Right renal pelvis (tissue), 4 donors: ENCODE data around the gene NR1H2. TPM values are rescaled to one million over a fixed set of nuclear protein-coding genes. Genes with fewer than 3 reads are reported as not detected.
A peak's percentile ranks its signal among the peaks of the same experiment; 100 is the strongest.

Source experiments
- DNase-seq, 4 donors: peaks; one replicate each; pipeline ENCODE4 v3.0.0-alpha.2; 2013; ENCODE audit warnings: low read depth in 4 of 4, low spot score in 3 of 4, missing footprints in 1 of 4
- polyA plus RNA-seq, 4 donors: library from polyadenylated mRNA; unstranded; fragments of 120-200 nt; gene quantifications; one replicate each; pipeline ENCODE4 v1.2.1, GENCODE V29; 2013; ENCODE audit not compliant: insufficient read length in 4 of 4

The NR1H2 gene
- polyA plus RNA-seq, 4 donors = 28.6 to 47.2 (median 32.0) TPM

GRCh38 chr19:50398675-50399367 lies 22.6 kb downstream of the NR1H2 start:
- DNase-seq = no peak

- no peak for DNase-seq
Observed at GRCh38 chr19:50399368-50399745, 23.1 kb downstream of the NR1H2 start.

GRCh38 chr19:50401605-50402450 lies 25.6 kb downstream of the NR1H2 start:
- no peak for DNase-seq

GRCh38 chr19:50402544-50403301 lies 26.5 kb downstream of the NR1H2 start:
- DNase-seq = no peak

DNA sequence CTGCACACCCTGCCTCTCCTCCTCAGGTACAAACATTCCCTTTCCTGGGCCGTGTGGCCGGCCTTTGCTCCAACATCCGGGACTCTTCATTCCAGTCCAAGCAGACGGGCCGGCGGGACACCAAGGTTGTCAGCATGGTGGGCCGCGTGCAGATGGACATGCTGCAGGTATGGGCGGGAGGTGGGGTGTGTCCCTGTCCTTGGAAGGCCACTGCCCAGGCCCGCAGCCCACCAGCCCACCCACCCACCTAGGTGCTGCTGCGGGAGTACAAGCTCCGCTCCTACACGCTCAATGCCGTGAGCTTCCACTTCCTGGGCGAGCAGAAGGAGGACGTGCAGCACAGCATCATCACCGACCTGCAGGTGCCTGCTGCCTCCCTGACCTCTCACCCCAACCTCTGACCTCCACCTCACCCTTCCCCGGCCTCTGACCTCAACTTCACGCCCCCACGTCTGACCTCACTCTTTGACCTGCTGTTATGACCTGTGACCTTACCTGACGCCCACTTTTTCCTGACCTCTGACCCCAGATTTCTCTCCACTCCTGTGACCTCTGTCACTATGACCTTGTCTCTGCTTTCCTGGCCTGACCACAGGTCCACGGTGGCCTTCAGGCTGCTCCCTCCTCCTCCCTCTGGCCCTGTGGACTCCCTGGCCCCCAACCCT lies 30.0 kb downstream of the NR1H2 start:
- no peak for DNase-seq

GRCh38 chr19:50406829-50407228 lies 30.6 kb downstream of the NR1H2 start:
- no peak for DNase-seq

DNA sequence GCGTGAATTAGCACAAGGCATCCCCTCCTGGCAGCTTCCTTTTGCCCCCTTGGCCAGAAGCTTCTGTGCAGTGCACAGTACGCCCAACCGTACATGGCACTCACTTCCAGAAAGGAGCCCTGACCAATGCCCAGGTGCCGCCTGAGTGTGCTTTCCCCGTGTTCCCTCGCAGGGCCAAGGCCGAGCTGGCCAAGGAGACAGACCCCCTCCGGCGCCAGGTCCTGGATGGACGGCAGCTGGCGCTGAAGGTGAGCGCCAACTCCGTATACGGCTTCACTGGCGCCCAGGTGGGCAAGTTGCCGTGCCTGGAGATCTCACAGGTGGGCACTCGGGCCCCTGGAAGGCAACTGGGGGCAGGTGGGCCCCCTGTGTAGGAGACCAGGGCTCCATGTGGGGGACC lies 33.1 kb downstream of the NR1H2 start:
- DNase-seq = no peak

GRCh38 chr19:50410109-50410508 lies 33.9 kb downstream of the NR1H2 start:
- DNase-seq = no peak

DNA sequence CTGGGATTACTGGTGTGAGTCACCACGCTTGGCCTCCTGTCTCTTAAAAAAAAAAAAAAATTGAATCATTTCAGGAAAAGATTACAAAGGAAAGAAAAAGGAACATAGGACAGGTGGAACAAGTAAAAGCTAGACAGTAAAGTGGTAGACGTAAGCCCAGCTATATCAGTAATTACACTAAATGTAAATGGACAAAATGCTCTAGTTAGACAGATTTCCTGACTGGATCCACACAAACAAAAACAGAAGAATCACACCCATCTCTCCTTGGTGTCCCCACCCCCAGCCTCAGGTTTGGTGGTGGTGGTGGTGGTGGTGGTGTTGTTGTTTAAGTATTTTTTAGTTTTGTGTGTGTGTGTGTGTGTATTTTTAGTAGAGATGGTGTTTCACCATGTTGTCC lies 36.2 kb downstream of the NR1H2 start:
- no peak for DNase-seq

GRCh38 chr19:50413096-50413495 lies 36.8 kb downstream of the NR1H2 start:
- DNase-seq = no peak

DNA sequence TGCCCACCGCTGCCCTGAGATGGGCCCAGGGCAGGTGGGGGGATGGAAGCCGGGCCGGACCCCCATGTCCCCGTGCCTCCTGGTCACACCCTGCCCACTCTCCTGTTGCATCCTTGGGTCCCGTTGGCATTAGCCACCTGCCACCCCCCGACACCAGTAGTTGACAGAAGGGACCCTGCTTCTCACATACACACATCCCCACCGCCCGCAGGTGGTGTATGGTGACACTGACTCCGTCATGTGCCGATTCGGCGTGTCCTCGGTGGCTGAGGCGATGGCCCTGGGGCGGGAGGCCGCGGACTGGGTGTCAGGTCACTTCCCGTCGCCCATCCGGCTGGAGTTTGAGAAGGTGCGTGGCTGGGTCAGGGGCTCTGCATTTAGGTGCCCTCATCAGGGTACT lies 37.3 kb downstream of the NR1H2 start:
- DNase-seq = no peak

GRCh38 chr19:50414864-50415660 lies 38.8 kb downstream of the NR1H2 start:
- DNase-seq = peak in 2 of 4 donors; percentile 23 to 58

DNA sequence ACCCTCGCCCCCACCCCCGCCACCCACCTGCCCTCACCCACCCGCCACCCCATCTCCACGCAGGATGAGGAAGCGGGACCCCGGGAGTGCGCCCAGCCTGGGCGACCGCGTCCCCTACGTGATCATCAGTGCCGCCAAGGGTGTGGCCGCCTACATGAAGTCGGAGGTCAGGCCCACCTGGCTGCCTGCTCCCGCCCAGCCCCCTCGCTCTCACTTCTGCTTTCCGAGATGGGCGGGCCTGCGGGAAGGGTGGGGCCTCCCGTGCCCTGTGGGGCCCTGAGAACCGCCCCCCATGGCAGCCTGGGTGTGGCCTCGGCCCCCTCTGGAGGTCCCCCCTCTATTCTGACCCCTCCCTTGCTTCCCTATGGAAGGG lies 39.4 kb downstream of the NR1H2 start:
- no peak for DNase-seq

- no peak for DNase-seq
Observed at GRCh38 chr19:50416034-50416977, 40.0 kb downstream of the NR1H2 start.

GRCh38 chr19:50417111-50418081 lies 41.1 kb downstream of the NR1H2 start:
- no peak for DNase-seq

GRCh38 chr19:50418176-50419021 lies 42.1 kb downstream of the NR1H2 start, which contains the start of gene SPIB:
SPIB (plus strand) TSS chr19:50418938; CDS start chr19:50418963, 25 bp downstream.
- DNase-seq = no peak
